GM12878 (cell line): ENCODE results near the gene TSPEAR. TPM values are rescaled to one million over a fixed set of nuclear protein-coding genes. Genes with fewer than 3 reads are reported as not detected.

Experiments used
- ATAC-seq: fragments of 200-7000 bp; cut with Tn5 transposase; 3 replicates; pipeline ENCODE4 v1.9.1; 2020; ENCODE audit warnings: mild to moderate bottlenecking, moderate library complexity
- BruUV-seq: library from RNA; stranded (reverse); fragments of 400-500 nt; replicated peaks from 2 replicates; lab custom pipeline; 2021; lab: Mats Ljungman, UMichigan
- CTCF ChIA-PET: fragments of 300-600 bp; sonication (Branson Sonifier 250); formaldehyde crosslinking; extraction: SDS; loops from one replicate; lab custom pipeline; 2021; ENCODE audit warnings: inconsistent platforms; lab: Yijun Ruan, JAX
- POLR2A ChIA-PET: fragments of 350-600 bp; formaldehyde crosslinking; extraction: SDS; loops from one replicate; lab custom pipeline; 2021; ENCODE audit warnings: inconsistent platforms; lab: Charles Lee
- RAD21 ChIA-PET: fragments of 300-600 bp; sonication (Branson Sonifier 250); formaldehyde crosslinking; loops from one replicate; lab custom pipeline; 2023; ENCODE audit warnings: antibody characterized with exemption; ENCODE audit not compliant: unreplicated experiment; lab: Charles Lee
- SMC1A ChIA-PET: fragments of 300-600 bp; sonication (Branson Sonifier 250); formaldehyde crosslinking; loops from one replicate; lab custom pipeline; 2023; ENCODE audit not compliant: unreplicated experiment, uncharacterized antibody; lab: Charles Lee
- DNase-seq: peaks from one replicate; pipeline ENCODE4 v3.0.0-alpha.2; 2011; ENCODE audit warnings: low read depth, low spot score
- FAIRE-seq: peaks from 3 replicates; lab custom pipeline; 2011; peaks lifted over from hg19 to GRCh38; lab: Jason Lieb, UNC
- H2AFZ ChIP-seq: 2 replicates; pipeline ENCODE4 v1.6.0; 2011; ENCODE audit warnings: low read depth, low read length, control low read depth; ENCODE audit not compliant: control insufficient read depth
- H3K27ac ChIP-seq: 2 replicates; pipeline ENCODE4 v1.5.1; 2011; ENCODE audit warnings: control low read depth; ENCODE audit not compliant: control insufficient read depth, insufficient read depth
- H3K27me3 ChIP-seq, 2 experiments: replicated peaks in 1 of 2; 2 replicates each; pipeline versions ENCODE4 v1.6.0 to v1.6.1; 2011; ENCODE audit warnings: low read length in 1 of 2; ENCODE audit not compliant: control insufficient read depth in 2 of 2, insufficient read depth in 2 of 2
- H3K36me3 ChIP-seq, 2 experiments: 2 replicates each; pipeline ENCODE4 v1.5.1; 2011; ENCODE audit warnings: low read length in 1 of 2; ENCODE audit not compliant: control insufficient read depth in 2 of 2, insufficient read depth in 2 of 2
- H3K4me1 ChIP-seq: 2 replicates; pipeline ENCODE4 v1.6.1; 2011; ENCODE audit warnings: mild to moderate bottlenecking, low read length, moderate library complexity, mixed read lengths; ENCODE audit not compliant: control insufficient read depth, insufficient read depth
- H3K4me2 ChIP-seq: 2 replicates; pipeline ENCODE4 v1.6.0; 2011; ENCODE audit warnings: control low read depth; ENCODE audit not compliant: control insufficient read depth, insufficient read depth
- H3K4me3 ChIP-seq: fragments of 200-600 bp; sonication (generic); 2 replicates; pipeline ENCODE4 v1.5.1; 2016
- H3K79me2 ChIP-seq: 2 replicates; pipeline ENCODE4 v1.6.0; 2011; ENCODE audit warnings: low read length; ENCODE audit not compliant: control insufficient read depth, insufficient read depth
- H3K9ac ChIP-seq: 2 replicates; pipeline ENCODE4 v1.8.0; 2011; ENCODE audit warnings: low read length, control low read depth, mixed read lengths; ENCODE audit not compliant: control insufficient read depth, insufficient read depth
- H3K9me3 ChIP-seq: replicated peaks from 3 replicates; pipeline ENCODE4 v1.5.1; 2011; ENCODE audit warnings: mild to moderate bottlenecking, low read length; ENCODE audit not compliant: control insufficient read depth, insufficient read depth
- H4K20me1 ChIP-seq: 2 replicates; pipeline ENCODE4 v1.6.0; 2011; ENCODE audit not compliant: control insufficient read depth, insufficient read depth
- ATF2 ChIP-seq: IDR thresholded peaks from 2 replicates; pipeline ENCODE4 v1.6.1; 2012; ENCODE audit warnings: low read length, inconsistent platforms
- CHD1 ChIP-seq: IDR thresholded peaks from 2 replicates; pipeline ENCODE4 v1.6.1; 2012; ENCODE audit warnings: low read depth, low read length, improper control_type of control experiment
- ELK1 ChIP-seq: IDR thresholded peaks from 2 replicates; pipeline ENCODE4 v1.6.1; 2012; ENCODE audit warnings: low read depth, low read length, improper control_type of control experiment
- MEF2B ChIP-seq: fragments of 450-650 bp; IDR thresholded peaks from 2 replicates; pipeline ENCODE4 v1.6.1; 2018; ENCODE audit warnings: mild to moderate bottlenecking, moderate library complexity; ENCODE audit not compliant: partially characterized antibody, poor library complexity, severe bottlenecking
- MTA3 ChIP-seq: IDR thresholded peaks from 2 replicates; pipeline ENCODE4 v1.6.1; 2012; ENCODE audit warnings: low read length, inconsistent platforms, borderline replicate concordance
- MYB ChIP-seq: fragments of 150-350 bp; IDR thresholded peaks from 2 replicates; pipeline ENCODE4 v1.6.1; 2014; ENCODE audit warnings: mild to moderate bottlenecking, low read depth, low read length, borderline replicate concordance
- PML ChIP-seq: IDR thresholded peaks from 2 replicates; pipeline ENCODE4 v1.6.1; 2012; ENCODE audit warnings: low read length, inconsistent platforms
- RB1 ChIP-seq: fragments of 450-650 bp; formaldehyde crosslinking; IDR thresholded peaks from 2 replicates; pipeline ENCODE4 v1.6.1; 2017; ENCODE audit warnings: mild to moderate bottlenecking, borderline replicate concordance
- ZNF274 ChIP-seq: IDR thresholded peaks from one replicate; pipeline ENCODE4 v1.8.0; 2011; ENCODE audit not compliant: insufficient read length, insufficient read depth
- WGBS: methylation state at CpG from one replicate; pipeline ENCODE4 v1.1.6; 2016; ENCODE audit warnings: low lambda C conversion rate; ENCODE audit not compliant: insufficient replicate concordance, insufficient coverage; ENCODE audit errors: missing lambda C conversion rate; 5-methylcytosine and 5-hydroxymethylcytosine counted together
- in situ Hi-C: fragments of 300-500 bp; cut with MboI; formaldehyde crosslinking; loops from 9 replicates; pipeline ENCODE4 v1.14.3; 2018; ENCODE audit warnings: mixed read lengths
- intact Hi-C: fragments of 100-400 bp; cut with micrococcal nuclease; formaldehyde crosslinking; loops from one replicate; pipeline ENCODE4 v1.14.2; 2022; ENCODE audit not compliant: unreplicated experiment
- polyA plus RNA-seq, 11 experiments: library from polyadenylated mRNA; depleted of rRNA in 4 of 11; unstranded in 6 of 11; stranded (reverse) in 5 of 11; fragments of >200 nt; fragmentation: Nextera tagmentation in 4 of 11; fragmentation: Illumina TruSeq in 1 of 11; extraction: Ambion mirVana in 4 of 11; extraction: Trizol in 1 of 11; gene quantifications; 1 replicate in 1 of 11; 2 replicates in 10 of 11; pipeline versions ENCODE4 v1.2.1 to v1.2.3, GENCODE V29; 2011 to 2016; ENCODE audit warnings: inconsistent platforms in 2 of 11, missing spikeins in 2 of 11, low read depth in 1 of 11
- total RNA-seq, 4 experiments: library from RNA; depleted of rRNA in 3 of 4; stranded (reverse); fragments of >200 nt in 3 of 4; fragmentation: Illumina TruSeq in 1 of 4; extraction: Trizol in 1 of 4; gene quantifications; 2 replicates each; pipeline versions ENCODE4 v1.2.1 to v1.2.3, GENCODE V29; 2013 to 2021
- TF ChIP-seq, protein P1 (sequence below): fragments of 450-650 bp; IDR thresholded peaks from 2 replicates; pipeline ENCODE4 v1.6.1; 2016; ENCODE audit warnings: mild to moderate bottlenecking, moderate library complexity, borderline replicate concordance
- TF ChIP-seq, protein P2 (sequence below): fragments of 450-650 bp; IDR thresholded peaks from 2 replicates; pipeline ENCODE4 v1.6.1; 2018; ENCODE audit warnings: borderline replicate concordance, mild to moderate bottlenecking; ENCODE audit not compliant: partially characterized antibody
- TF ChIP-seq, protein P3 (sequence below): fragments of 450-650 bp; IDR thresholded peaks from 2 replicates; pipeline ENCODE4 v1.6.1; 2017; ENCODE audit warnings: low read depth, mild to moderate bottlenecking, moderate library complexity

Gene TSPEAR
- total and polyA plus RNA-seq, 10 of the 15 experiments (the other 5 are each of a cell fraction or from before 2014, with no cell fraction given), result not detected

- no peak overlapping the region for H2AFZ ChIP-seq
- no peaks in the 10 kb centered on the region for H4K20me1 ChIP-seq
- H3K4me1 ChIP-seq, result no peaks in the 10 kb centered on the region
- no peak overlapping the region for H3K27ac ChIP-seq
- POLR2A ChIA-PET, result no interaction called here
- WGBS, result 35% methylated on average over 11 of the region's 11 CpGs
- CTCF ChIA-PET, result no interaction called here
- no peaks in the 10 kb centered on the region for H3K36me3 ChIP-seq
- DNase-seq (no peak), ATAC-seq (no peak), FAIRE-seq (no peak)
- intact Hi-C loops (no loop called here), in situ Hi-C loops (no loop called here)
- no TSS peak for BruUV-seq
- H3K9ac ChIP-seq, result no peak overlapping the region
- H3K79me2 ChIP-seq, result no peaks in the 10 kb centered on the region
- SMC1A ChIA-PET, result no interaction called here
- H3K4me2 ChIP-seq, result no peak overlapping the region
- RAD21 ChIA-PET, result no interaction called here
- no peaks in the 10 kb centered on the region for H3K9me3 ChIP-seq
- TF ChIP-seq PML (no peak), CHD1 (no peak), MEF2B (no peak), ELK1 (no peak), RB1 (no peak), ZNF274 (no peak), MYB (no peak), MTA3 (no peak), ATF2 (no peak)
- TF ChIP-seq, protein P1, sequence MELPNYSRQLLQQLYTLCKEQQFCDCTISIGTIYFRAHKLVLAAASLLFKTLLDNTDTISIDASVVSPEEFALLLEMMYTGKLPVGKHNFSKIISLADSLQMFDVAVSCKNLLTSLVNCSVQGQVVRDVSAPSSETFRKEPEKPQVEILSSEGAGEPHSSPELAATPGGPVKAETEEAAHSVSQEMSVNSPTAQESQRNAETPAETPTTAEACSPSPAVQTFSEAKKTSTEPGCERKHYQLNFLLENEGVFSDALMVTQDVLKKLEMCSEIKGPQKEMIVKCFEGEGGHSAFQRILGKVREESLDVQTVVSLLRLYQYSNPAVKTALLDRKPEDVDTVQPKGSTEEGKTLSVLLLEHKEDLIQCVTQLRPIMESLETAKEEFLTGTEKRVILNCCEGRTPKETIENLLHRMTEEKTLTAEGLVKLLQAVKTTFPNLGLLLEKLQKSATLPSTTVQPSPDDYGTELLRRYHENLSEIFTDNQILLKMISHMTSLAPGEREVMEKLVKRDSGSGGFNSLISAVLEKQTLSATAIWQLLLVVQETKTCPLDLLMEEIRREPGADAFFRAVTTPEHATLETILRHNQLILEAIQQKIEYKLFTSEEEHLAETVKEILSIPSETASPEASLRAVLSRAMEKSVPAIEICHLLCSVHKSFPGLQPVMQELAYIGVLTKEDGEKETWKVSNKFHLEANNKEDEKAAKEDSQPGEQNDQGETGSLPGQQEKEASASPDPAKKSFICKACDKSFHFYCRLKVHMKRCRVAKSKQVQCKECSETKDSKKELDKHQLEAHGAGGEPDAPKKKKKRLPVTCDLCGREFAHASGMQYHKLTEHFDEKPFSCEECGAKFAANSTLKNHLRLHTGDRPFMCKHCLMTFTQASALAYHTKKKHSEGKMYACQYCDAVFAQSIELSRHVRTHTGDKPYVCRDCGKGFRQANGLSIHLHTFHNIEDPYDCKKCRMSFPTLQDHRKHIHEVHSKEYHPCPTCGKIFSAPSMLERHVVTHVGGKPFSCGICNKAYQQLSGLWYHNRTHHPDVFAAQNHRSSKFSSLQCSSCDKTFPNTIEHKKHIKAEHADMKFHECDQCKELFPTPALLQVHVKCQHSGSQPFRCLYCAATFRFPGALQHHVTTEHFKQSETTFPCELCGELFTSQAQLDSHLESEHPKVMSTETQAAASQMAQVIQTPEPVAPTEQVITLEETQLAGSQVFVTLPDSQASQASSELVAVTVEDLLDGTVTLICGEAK, result no peak
- TF ChIP-seq, protein P2, sequence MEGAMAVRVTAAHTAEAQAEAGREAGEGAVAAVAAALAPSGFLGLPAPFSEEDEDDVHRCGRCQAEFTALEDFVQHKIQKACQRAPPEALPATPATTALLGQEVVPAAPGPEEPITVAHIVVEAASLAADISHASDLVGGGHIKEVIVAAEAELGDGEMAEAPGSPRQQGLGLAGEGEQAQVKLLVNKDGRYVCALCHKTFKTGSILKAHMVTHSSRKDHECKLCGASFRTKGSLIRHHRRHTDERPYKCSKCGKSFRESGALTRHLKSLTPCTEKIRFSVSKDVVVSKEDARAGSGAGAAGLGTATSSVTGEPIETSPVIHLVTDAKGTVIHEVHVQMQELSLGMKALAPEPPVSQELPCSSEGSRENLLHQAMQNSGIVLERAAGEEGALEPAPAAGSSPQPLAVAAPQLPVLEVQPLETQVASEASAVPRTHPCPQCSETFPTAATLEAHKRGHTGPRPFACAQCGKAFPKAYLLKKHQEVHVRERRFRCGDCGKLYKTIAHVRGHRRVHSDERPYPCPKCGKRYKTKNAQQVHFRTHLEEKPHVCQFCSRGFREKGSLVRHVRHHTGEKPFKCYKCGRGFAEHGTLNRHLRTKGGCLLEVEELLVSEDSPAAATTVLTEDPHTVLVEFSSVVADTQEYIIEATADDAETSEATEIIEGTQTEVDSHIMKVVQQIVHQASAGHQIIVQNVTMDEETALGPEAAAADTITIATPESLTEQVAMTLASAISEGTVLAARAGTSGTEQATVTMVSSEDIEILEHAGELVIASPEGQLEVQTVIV, result no peak
- TF ChIP-seq, protein P3, sequence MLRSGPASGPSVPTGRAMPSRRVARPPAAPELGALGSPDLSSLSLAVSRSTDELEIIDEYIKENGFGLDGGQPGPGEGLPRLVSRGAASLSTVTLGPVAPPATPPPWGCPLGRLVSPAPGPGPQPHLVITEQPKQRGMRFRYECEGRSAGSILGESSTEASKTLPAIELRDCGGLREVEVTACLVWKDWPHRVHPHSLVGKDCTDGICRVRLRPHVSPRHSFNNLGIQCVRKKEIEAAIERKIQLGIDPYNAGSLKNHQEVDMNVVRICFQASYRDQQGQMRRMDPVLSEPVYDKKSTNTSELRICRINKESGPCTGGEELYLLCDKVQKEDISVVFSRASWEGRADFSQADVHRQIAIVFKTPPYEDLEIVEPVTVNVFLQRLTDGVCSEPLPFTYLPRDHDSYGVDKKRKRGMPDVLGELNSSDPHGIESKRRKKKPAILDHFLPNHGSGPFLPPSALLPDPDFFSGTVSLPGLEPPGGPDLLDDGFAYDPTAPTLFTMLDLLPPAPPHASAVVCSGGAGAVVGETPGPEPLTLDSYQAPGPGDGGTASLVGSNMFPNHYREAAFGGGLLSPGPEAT, result no peak
- H3K27me3 ChIP-seq, result peaks cover 0 to 1% of the 10 kb centered on the region in 2 experiments; a peak in 2 of 4 replicates
- no peak overlapping the region for H3K4me3 ChIP-seq
Observed at GRCh38 chr21:44681152-44681551, 30.2 kb downstream of the TSPEAR start.
